Activated CD8-positive, alpha-beta memory T cell treated with anti-CD3 and anti-CD28 coated beads for 36 hours (primary cell): ENCODE results near the gene BAMBI. TPM values are rescaled to one million over a fixed set of nuclear protein-coding genes. Genes with fewer than 3 reads are reported as not detected.

ENCODE experiments used
- CTCF ChIA-PET: fragments of 350-600 bp; sonication (Branson Sonifier 250); formaldehyde crosslinking; loops from one replicate; lab custom pipeline; 2021; ENCODE audit warnings: antibody characterized with exemption; lab: Charles Lee
- POLR2A ChIA-PET: fragments of 350-600 bp; sonication (Branson Sonifier 250); formaldehyde crosslinking; loops from one replicate; lab custom pipeline; 2021; ENCODE audit warnings: antibody characterized with exemption; lab: Charles Lee
- total RNA-seq, 2 experiments: library from RNA; stranded (reverse); gene quantifications; one replicate each; pipeline ENCODE4 v1.2.3, GENCODE V29; 2021

The BAMBI gene
- total RNA-seq, 2 experiments from 2014 or later: 1.6 to 1.8 TPM

- POLR2A ChIA-PET: no interaction called here
- CTCF ChIA-PET: interaction anchor here (0.7 kb wide), 1 partner anchor 11 kb away, joined by 3 read pairs; no protein-coding TSS in a partner anchor
These were observed 9.7 kb downstream of the BAMBI start for GRCh38 chr10:28686835-28687682.

GRCh38 chr10:28687683-28688001 lies 10.3 kb downstream of the BAMBI start:
- ChIA-PET CTCF (no interaction called here), POLR2A (no interaction called here)

GRCh38 chr10:28690545-28690944 lies 13.2 kb downstream of the BAMBI start:
- CTCF ChIA-PET: no interaction called here
- POLR2A ChIA-PET: no interaction called here

DNA sequence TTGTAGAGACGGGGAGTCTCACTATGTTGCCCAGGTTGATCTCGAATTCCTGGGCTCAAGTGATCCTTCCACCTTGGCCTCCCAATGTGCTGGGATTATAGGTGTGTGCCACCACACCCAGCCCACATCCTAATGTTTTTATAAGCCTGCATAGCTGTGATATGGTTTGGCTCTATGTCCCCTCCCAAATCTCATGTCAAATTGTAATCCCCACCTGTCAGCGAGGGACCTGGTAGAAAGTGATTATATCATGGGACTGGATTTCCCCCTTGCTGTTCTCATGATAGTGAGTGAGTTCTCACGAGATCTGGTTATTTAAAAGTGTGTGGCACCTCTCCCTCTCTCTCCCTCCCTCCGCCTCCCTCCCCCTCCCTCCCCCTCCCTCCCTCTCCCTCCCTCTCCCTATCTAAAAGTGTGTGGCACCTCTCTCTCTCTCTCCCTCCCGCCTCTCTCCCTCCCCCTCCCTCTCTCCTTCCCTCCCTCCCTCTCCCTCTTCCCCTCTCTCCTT lies 13.9 kb downstream of the BAMBI start:
- CTCF ChIA-PET: no interaction called here
- POLR2A ChIA-PET: no interaction called here

GRCh38 chr10:28692050-28692449 lies 14.7 kb downstream of the BAMBI start:
- ChIA-PET POLR2A (interaction anchor here (0.6 kb wide), 1 partner anchor 13 kb away, joined by 3 read pairs; no protein-coding TSS in a partner anchor), CTCF (no interaction called here)

DNA sequence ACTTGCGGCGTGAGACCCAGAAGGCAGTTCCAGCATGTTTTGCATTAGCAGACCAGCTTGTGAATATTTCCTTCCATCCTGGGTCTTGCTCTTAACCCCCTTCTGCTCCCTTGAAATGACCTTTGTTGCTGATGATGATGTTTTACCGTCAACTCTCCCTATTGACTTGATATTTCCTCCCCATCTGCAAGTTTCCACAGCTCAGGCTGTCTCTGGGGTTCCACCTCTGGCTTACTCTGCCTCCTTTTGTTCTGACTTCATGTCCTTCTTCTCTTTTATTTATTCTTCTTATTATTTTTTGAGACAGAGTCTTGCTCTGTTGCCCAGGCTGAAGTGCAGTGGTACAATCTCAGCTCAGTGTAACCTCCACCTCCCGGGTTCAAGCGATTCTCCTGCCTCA lies 17.2 kb downstream of the BAMBI start:
- CTCF ChIA-PET: no interaction called here

GRCh38 chr10:28698075-28698474 lies 20.8 kb downstream of the BAMBI start:
- POLR2A ChIA-PET: no interaction called here
- CTCF ChIA-PET: no interaction called here

More for the DNA sequence above, 17.2 kb downstream of the BAMBI start:
- POLR2A ChIA-PET: no interaction called here

GRCh38 chr10:28704464-28705161 lies 27.3 kb downstream of the BAMBI start:
- POLR2A ChIA-PET: no interaction called here
- CTCF ChIA-PET: no interaction called here

DNA sequence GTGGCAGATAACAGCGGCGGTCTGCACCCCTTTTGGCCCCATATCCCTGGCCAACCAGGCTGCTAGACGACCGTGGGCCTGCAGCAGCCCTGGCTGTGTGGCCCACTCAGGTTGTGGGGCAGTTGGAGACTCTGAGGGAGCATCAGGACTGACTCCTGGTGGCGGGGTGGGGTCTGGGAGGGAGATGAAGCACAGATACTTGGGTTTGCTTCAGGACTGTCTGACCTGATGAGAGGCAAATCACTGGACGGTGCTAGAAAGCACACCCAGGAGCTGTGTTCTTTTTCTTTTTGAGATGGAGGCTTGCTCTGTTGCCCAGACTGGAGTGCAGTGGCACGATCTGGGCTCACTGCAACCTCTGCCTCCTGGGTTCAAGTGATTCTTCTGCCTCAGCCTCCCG lies 28.2 kb downstream of the BAMBI start:
- CTCF ChIA-PET: no interaction called here
- POLR2A ChIA-PET: no interaction called here

DNA sequence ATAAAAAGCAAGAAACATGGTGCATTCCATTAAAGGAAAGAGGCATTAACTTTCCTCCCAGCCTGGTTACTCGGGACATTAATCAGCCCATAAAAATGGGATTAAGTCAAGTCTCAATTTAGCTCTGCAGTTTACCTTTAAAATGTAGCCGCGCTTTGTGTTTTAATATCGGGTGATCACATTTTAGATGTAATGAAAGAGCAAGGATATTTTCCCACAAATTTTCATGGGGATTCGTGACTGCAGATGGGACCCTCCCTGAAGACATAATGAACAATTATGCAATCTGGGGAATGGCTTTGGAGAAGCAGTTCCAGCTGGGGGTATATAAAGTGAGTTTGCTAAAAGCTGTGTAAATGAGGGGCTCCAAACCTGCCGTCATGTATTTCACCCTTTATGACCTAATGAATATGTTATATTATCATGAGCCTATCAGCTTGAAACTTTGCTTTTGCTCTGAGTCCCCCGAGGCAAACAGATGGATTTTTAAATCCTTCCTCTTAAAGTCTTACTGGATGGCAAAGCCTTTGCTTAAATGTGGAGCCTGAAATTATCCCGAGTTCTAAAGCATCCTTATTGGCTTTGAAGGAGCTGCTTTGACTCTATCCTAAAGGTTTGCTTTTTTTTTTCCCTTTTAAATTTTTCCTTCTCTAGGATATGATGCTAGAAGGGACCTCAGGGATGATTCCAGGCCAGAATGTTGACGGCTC lies 31.8 kb downstream of the BAMBI start:
- ChIA-PET CTCF (no interaction called here), POLR2A (no interaction called here)

- ChIA-PET CTCF (no interaction called here), POLR2A (no interaction called here)
These were observed 33.0 kb downstream of the BAMBI start for GRCh38 chr10:28710202-28710886.

DNA sequence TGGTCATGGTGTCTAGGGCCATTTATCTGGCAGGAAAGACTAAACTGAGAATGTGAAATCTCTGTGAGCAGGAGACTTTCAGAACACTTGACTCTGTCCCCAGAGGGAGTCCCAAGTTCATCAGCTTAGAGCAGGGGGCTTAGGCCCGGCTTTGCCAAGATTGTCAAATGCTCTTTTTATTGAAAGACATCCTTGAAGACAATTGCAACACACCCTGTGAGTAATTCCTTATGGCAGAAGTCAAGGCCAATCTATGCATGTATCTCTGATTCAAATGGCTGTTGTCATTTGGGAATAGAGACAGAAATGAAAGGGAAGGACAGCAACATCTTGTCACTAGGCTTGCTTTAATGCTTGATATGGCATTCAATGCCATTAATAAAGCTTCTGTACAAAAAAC lies 33.7 kb downstream of the BAMBI start:
- POLR2A ChIA-PET: no interaction called here

DNA sequence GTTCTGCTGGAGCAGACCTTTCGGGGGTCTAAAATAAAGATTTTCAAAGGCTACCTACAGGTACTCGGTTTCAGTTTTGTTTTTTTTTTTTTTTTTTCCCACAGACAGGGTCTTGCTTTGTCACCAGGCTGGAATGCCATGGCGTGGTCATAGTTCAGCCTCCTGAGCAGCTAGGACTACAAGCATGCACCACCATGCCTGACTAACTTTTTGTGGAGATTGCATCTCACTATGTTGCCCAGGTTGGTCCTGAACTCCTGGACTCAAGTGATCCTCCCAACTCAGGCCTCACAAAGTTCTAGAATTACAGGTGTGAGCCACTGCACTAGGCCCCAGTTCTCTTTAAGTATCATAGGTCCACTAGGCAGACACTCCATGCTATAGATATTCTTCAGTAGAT lies 34.5 kb downstream of the BAMBI start:
- CTCF ChIA-PET: no interaction called here
- POLR2A ChIA-PET: no interaction called here

More for the DNA sequence above, 33.7 kb downstream of the BAMBI start:
- CTCF ChIA-PET: no interaction called here

DNA sequence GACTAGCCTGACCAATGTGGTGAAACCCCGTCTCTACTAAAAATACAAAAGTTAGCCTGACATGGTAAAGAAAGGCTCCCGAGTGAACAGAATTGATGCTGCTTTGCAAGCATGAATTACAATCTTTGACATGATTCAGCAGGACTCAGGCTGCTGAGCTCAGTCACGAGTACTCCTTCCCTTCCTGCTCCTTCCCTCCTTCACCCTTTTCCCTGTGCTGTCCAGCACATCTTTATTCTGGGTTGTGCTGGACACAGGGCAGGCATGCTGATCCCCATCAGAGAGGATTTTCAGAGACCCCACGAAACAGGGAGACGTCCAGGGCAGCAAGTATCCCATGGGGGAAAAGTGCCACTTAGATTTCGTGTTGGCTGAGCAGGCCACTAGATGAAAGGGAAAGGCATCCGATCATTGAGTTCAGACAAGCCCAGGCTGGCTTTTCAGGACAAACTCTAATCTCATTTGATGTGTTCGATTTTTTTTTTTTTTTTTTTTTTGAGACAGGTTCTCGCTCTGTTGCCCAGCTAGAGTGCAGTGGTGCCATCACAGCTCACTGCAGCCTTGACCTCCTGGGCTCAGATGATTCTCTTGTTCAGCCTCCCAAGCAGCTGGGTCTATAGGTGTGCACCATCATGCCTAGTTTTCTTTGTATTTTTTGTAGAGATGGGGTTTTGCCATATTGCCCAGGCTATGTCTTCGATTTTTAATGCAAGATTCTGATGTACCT lies 36.5 kb downstream of the BAMBI start:
- ChIA-PET CTCF (no interaction called here), POLR2A (no interaction called here)

GRCh38 chr10:28714401-28715053 lies 37.2 kb downstream of the BAMBI start:
- POLR2A ChIA-PET: no interaction called here
- CTCF ChIA-PET: no interaction called here

DNA sequence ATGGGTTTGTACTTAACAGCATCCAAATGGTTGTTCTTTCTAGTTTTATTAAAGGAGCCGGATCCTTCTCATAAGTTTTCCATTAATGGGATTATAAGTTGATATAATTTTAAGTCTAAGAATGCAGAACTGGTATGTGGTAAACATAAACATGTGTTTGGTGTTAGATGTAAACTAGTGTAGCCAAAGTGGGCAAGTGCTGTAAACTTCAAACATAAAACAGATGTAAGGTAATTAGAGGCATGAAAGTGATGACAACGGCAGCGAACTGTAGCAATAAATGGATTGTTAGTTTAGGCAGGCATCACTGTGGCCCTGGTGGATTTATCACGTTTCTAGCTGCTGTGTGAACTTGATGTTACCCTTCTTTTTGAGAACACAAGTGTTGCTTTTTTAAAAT lies 37.9 kb downstream of the BAMBI start:
- CTCF ChIA-PET: no interaction called here

DNA sequence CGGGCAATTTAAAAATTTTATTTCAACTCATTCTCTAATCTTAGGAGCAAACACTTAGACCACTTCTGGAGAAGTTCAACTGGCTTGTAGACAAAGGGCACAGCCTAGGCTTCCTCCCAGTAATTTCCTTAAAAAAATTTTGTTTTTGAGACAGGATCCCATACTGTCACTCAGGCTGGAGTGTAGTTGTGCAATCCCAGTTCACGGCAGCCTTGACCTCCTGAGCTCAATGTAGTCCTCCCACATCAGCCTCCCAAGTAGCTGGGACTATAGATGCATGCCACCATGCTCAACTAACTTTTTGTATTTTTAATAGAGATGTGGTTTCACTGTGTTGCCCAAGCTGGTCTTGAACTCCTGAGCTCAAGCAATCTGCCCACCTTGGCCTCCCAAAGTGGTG lies 38.4 kb downstream of the BAMBI start:
- POLR2A ChIA-PET: no interaction called here
- CTCF ChIA-PET: no interaction called here

More for the DNA sequence above, 37.9 kb downstream of the BAMBI start:
- POLR2A ChIA-PET: no interaction called here

- ChIA-PET CTCF (interaction anchor here (0.6 kb wide), 1 partner anchor 17 kb away, joined by 3 read pairs; no protein-coding TSS in a partner anchor), POLR2A (no interaction called here)
These were observed 39.4 kb downstream of the BAMBI start for GRCh38 chr10:28716748-28717147.
